A549 (cell line): ENCODE data around the gene TENM3. TPM values are rescaled to one million over a fixed set of nuclear protein-coding genes. Genes with fewer than 3 reads are reported as not detected.

Experiments used
- ATAC-seq, 2 experiments: fragments of 200-7000 bp in 1 of 2; fragments of >200 bp in 1 of 2; cut with Nextera tagmentation in 1 of 2; cut with Tn5 transposase in 1 of 2; 3 replicates each; pipeline versions ENCODE4 v1.8.0 to v1.9.1; 2018 to 2020; ENCODE audit warnings: mild to moderate bottlenecking in 1 of 2, moderate library complexity in 1 of 2
- CTCF ChIA-PET: fragments of 300-600 bp; sonication (Branson Sonifier 250); formaldehyde crosslinking; extraction: SDS; loops from one replicate; lab custom pipeline; 2021; ENCODE audit warnings: antibody characterized with exemption, inconsistent platforms; lab: Yijun Ruan, JAX
- POLR2A ChIA-PET: fragments of 350-600 bp; formaldehyde crosslinking; extraction: SDS; loops from one replicate; lab custom pipeline; 2021; ENCODE audit warnings: antibody characterized with exemption, inconsistent platforms; lab: Yijun Ruan, JAX
- DNase-seq, 2 experiments: peaks; one replicate each; pipeline versions ENCODE4 v3.0.0 to v3.0.0-alpha.2; 2011 to 2016; ENCODE audit warnings: low read depth in 1 of 2, low spot score in 1 of 2
- FAIRE-seq: peaks from 2 replicates; lab custom pipeline; 2011; peaks lifted over from hg19 to GRCh38; lab: Jason Lieb, UNC
- H3K27ac ChIP-seq, 2 experiments: fragments of >200 bp; sonication (Bioruptor Twin); formaldehyde crosslinking; 3 replicates each; pipeline ENCODE4 v1.5.1; 2016 to 2017
- H3K4me1 ChIP-seq: fragments of >200 bp; sonication (Bioruptor Twin); formaldehyde crosslinking; 3 replicates; pipeline ENCODE4 v1.6.1; 2016
- H3K4me2 ChIP-seq: fragments of >200 bp; sonication (Bioruptor Twin); formaldehyde crosslinking; 3 replicates; pipeline ENCODE4 v1.6.1; 2016
- H3K4me3 ChIP-seq: fragments of >200 bp; sonication (Bioruptor Twin); formaldehyde crosslinking; 3 replicates; pipeline ENCODE4 v1.5.1; 2016
- H3K9me3 ChIP-seq: fragments of >200 bp; sonication (Bioruptor Twin); formaldehyde crosslinking; 3 replicates; pipeline ENCODE4 v1.6.1; 2016
- BHLHE40 ChIP-seq: IDR thresholded peaks from 2 replicates; pipeline ENCODE4 v1.6.1; 2012; ENCODE audit warnings: low read depth, low read length, inconsistent platforms
- CEBPB ChIP-seq, 2 experiments: fragments of >200 bp in 1 of 2; sonication (Bioruptor Twin) in 1 of 2; formaldehyde crosslinking in 1 of 2; IDR thresholded peaks; 2 replicates each; pipeline ENCODE4 v1.6.1; 2012 to 2016
- CHD4 ChIP-seq: fragments of 200-600 bp; sonication (generic); IDR thresholded peaks from 2 replicates; pipeline ENCODE4 v1.6.1; 2016; ENCODE audit warnings: antibody characterized with exemption, mild to moderate bottlenecking, borderline replicate concordance
- EHMT2 ChIP-seq: fragments of 200-600 bp; sonication (generic); IDR thresholded peaks from 2 replicates; pipeline ENCODE4 v1.6.1; 2016; ENCODE audit warnings: antibody characterized with exemption, low read depth, mild to moderate bottlenecking, moderate library complexity
- EP300 ChIP-seq, 2 experiments: fragments of >200 bp; sonication (Bioruptor Twin); formaldehyde crosslinking; IDR thresholded peaks; 2 replicates in 1 of 2; 3 replicates in 1 of 2; pipeline ENCODE4 v1.6.1; 2016 to 2017
- ESRRA ChIP-seq: fragments of 150-350 bp; IDR thresholded peaks from 2 replicates; pipeline ENCODE4 v1.6.1; 2014; ENCODE audit warnings: mild to moderate bottlenecking, low read length, borderline replicate concordance
- HEYL ChIP-seq: fragments of 250-450 bp; sonication (Bioruptor Pico); IDR thresholded peaks from 2 replicates; pipeline ENCODE4 v1.8.0; 2021; ENCODE audit warnings: mild to moderate bottlenecking, moderate library complexity
- MAFK ChIP-seq: fragments of 450-650 bp; IDR thresholded peaks from 2 replicates; pipeline ENCODE4 v1.6.1; 2014; ENCODE audit not compliant: partially characterized antibody
- MAZ ChIP-seq: fragments of 150-350 bp; IDR thresholded peaks from 2 replicates; pipeline ENCODE4 v1.6.1; 2014; ENCODE audit warnings: antibody characterized with exemption, low read depth, low read length, borderline replicate concordance
- NR3C1 ChIP-seq: fragments of >200 bp; sonication (Bioruptor Twin); formaldehyde crosslinking; IDR thresholded peaks from 3 replicates; pipeline ENCODE4 v1.6.1; 2017
- RNF2 ChIP-seq: fragments of 200-600 bp; sonication (generic); IDR thresholded peaks from 2 replicates; pipeline ENCODE4 v1.6.1; 2016; ENCODE audit warnings: low read depth, mild to moderate bottlenecking, antibody characterized with exemption, moderate library complexity, borderline replicate concordance
- SMC3 ChIP-seq: fragments of >200 bp; sonication (Bioruptor Twin); formaldehyde crosslinking; IDR thresholded peaks from 3 replicates; pipeline ENCODE4 v1.6.1; 2018; ENCODE audit warnings: inconsistent platforms
- ZC3H11A ChIP-seq: fragments of 450-650 bp; IDR thresholded peaks from 2 replicates; pipeline ENCODE4 v1.6.1; 2014; ENCODE audit warnings: antibody characterized with exemption, mild to moderate bottlenecking
- ZSCAN20 ChIP-seq: fragments of 250-450 bp; sonication (Bioruptor Pico); IDR thresholded peaks from 2 replicates; pipeline ENCODE4 v1.8.0; 2022; ENCODE audit warnings: mild to moderate bottlenecking, moderate library complexity
- WGBS: methylation state at CpG from one replicate; pipeline ENCODE4 v1.1.6; 2017; ENCODE audit errors: missing lambda C conversion rate; 5-methylcytosine and 5-hydroxymethylcytosine counted together
- polyA plus RNA-seq, 4 experiments: library from polyadenylated mRNA; depleted of rRNA in 3 of 4; stranded (reverse); fragments of >200 nt; fragmentation: RNase III in 1 of 4; extraction: RNeasy Plus Mini Kit Qiagen cat#74134 plus additional on column Dnase treatment in 1 of 4; gene quantifications; 2 replicates in 3 of 4; 3 replicates in 1 of 4; pipeline ENCODE4 v1.2.3, GENCODE V29; 2011 to 2017
- TF ChIP-seq, protein P1 (sequence below): fragments of 200-600 bp; sonication (generic); IDR thresholded peaks from 2 replicates; pipeline ENCODE4 v1.6.1; 2016; ENCODE audit warnings: antibody characterized with exemption, mild to moderate bottlenecking, moderate library complexity
- TF ChIP-seq, protein P2 (sequence below): IDR thresholded peaks from 2 replicates; pipeline ENCODE4 v1.6.1; 2012
- TF ChIP-seq, protein P3 (sequence below): fragments of 250-450 bp; sonication (Bioruptor Pico); IDR thresholded peaks from 2 replicates; pipeline ENCODE4 v1.5.0; 2020; ENCODE audit warnings: low read depth, mild to moderate bottlenecking, moderate library complexity
- TF ChIP-seq, protein P4 (sequence below): IDR thresholded peaks from 2 replicates; pipeline ENCODE4 v1.6.1; 2012; ENCODE audit warnings: low read depth, borderline replicate concordance

TENM3 gene
- polyA plus RNA-seq, 2 of the 4 experiments (the other 2 are of a cell fraction), result 2.4 to 7.3 TPM

DNA sequence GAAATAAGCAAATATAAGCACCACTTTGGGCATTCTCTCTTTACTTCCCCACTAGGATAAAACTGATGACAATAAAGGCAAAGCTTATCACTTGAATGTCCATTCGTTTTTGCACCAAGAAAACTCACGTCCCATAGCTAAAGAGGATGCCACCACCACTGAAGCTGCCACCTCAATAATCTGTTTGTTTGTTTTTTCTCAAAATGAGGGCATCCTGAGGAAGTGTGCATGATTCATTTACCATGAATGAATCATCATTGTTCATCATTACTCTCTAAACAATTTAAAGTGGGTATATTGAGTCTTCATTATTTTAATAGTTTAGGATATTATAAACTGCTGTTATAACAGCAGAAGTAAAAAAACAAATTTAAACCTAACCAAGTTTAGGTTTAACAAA, 505.7 kb downstream of the TENM3 start (continued):
- TF ChIP-seq, protein P1, sequence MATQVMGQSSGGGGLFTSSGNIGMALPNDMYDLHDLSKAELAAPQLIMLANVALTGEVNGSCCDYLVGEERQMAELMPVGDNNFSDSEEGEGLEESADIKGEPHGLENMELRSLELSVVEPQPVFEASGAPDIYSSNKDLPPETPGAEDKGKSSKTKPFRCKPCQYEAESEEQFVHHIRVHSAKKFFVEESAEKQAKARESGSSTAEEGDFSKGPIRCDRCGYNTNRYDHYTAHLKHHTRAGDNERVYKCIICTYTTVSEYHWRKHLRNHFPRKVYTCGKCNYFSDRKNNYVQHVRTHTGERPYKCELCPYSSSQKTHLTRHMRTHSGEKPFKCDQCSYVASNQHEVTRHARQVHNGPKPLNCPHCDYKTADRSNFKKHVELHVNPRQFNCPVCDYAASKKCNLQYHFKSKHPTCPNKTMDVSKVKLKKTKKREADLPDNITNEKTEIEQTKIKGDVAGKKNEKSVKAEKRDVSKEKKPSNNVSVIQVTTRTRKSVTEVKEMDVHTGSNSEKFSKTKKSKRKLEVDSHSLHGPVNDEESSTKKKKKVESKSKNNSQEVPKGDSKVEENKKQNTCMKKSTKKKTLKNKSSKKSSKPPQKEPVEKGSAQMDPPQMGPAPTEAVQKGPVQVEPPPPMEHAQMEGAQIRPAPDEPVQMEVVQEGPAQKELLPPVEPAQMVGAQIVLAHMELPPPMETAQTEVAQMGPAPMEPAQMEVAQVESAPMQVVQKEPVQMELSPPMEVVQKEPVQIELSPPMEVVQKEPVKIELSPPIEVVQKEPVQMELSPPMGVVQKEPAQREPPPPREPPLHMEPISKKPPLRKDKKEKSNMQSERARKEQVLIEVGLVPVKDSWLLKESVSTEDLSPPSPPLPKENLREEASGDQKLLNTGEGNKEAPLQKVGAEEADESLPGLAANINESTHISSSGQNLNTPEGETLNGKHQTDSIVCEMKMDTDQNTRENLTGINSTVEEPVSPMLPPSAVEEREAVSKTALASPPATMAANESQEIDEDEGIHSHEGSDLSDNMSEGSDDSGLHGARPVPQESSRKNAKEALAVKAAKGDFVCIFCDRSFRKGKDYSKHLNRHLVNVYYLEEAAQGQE, result no peak
- TF ChIP-seq SMC3, result no peak

DNA sequence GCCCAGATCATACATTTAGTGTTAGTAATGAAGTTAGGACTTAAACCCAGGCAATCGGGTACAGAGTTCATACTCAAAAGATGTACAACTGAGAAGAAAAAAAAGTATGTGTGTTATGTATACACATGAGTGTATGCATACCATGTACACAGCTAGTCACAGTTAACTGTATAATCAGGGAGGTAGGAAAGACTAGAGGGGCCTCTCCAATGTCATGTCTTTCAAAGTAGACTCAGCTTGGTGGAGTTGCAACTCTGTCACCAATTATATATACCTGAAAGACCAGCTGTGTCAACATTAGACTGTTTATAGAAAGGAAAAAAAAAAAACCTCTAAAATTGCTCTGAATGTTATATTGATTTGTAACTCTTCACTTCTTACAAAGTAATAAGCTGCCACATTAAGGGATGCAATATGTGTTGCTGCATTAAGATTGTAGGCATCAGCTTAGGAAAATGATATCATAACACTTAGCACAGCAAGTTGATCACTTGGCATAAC, 506.5 kb downstream of the TENM3 start:
- no peaks in the 10 kb centered on the region for H3K4me1 ChIP-seq
- 38% methylated on average over 1 of the region's 1 CpG for WGBS
- H3K27ac ChIP-seq, result no peak overlapping the region
- POLR2A ChIA-PET, result no interaction called here
- no peak overlapping the region for H3K4me3 ChIP-seq
- H3K4me2 ChIP-seq, result no peak overlapping the region
- TF ChIP-seq HEYL (CRISPR knock-in tag), result no peak
- no peak for TF ChIP-seq EHMT2
- TF ChIP-seq EP300 (IDR thresholded peaks at IDR 0.05), result no peak
- no peak for TF ChIP-seq RNF2
- no peak for TF ChIP-seq CEBPB (IDR thresholded peaks at IDR 0.05)
- TF ChIP-seq ZSCAN20 (CRISPR knock-in tag), result no peak
- TF ChIP-seq MAFK, result no peak
- TF ChIP-seq BHLHE40, result no peak
- TF ChIP-seq CHD4, result no peak
- TF ChIP-seq ESRRA, result no peak
- TF ChIP-seq, protein P1, result no peak
- no peak for TF ChIP-seq MAZ
- TF ChIP-seq NR3C1, result no peak
- TF ChIP-seq, protein P2, sequence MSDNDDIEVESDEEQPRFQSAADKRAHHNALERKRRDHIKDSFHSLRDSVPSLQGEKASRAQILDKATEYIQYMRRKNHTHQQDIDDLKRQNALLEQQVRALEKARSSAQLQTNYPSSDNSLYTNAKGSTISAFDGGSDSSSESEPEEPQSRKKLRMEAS, result no peak
- TF ChIP-seq, all 56 proteins: peak for 0
- CTCF ChIA-PET, result interaction anchor here (0.6 kb wide), 1 partner anchor 934 kb away, joined by 3 read pairs; no protein-coding TSS in a partner anchor
- H3K9me3 ChIP-seq, result peaks cover 5% of the 10 kb centered on the region; the same call in 2 of the 3 replicates
- ATAC-seq (no peak), FAIRE-seq (no peak), DNase-seq (no peak)

DNA sequence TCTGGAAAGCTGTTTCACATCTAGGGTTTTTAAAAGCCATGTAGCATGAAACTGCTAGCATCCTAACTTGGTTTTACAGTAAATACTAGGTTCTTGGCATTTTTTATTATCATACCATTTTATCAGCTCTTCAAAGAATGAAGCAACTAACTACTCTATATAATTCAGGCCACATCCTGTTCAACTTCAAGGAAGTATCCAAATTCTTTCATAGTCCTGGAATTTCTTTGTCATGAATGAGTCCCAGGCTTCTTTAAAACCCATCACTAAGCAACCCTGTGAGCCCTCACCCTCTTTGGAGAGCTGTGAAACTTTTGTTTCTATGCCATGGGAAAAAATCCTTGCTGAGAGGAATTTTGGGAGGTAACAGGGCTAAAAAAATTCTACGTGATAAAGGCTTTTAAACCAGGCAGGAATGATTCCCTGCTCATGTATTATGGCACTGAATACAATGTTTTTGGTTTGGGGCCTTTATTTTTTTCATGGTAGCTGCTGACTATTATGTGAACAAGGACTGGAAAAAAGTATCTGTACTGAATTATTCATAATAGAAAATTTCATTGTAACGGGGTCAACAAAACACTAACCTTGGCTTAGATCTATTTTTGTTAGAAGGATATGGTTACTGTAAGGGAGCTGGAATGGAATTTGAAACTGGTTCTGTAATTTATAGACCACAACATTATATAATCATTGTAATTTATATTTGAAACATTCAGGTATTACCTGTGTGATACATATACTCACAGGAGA, 509.1 kb downstream of the TENM3 start:
- Histone ChIP-seq H3K27ac (no peak overlapping the region), H3K4me3 (no peak overlapping the region), H3K4me1 (no peaks in the 10 kb centered on the region), H3K9me3 (no peaks in the 10 kb centered on the region), H3K4me2 (no peak overlapping the region)
- WGBS, result 28% methylated on average over 2 of the region's 2 CpGs
- DNase-seq, result no peak
- FAIRE-seq, result no peak
- no peak for ATAC-seq
- ChIA-PET POLR2A (no interaction called here), CTCF (no interaction called here)
- TF ChIP-seq ZC3H11A (no peak), MAZ (no peak)
- TF ChIP-seq, protein P3, sequence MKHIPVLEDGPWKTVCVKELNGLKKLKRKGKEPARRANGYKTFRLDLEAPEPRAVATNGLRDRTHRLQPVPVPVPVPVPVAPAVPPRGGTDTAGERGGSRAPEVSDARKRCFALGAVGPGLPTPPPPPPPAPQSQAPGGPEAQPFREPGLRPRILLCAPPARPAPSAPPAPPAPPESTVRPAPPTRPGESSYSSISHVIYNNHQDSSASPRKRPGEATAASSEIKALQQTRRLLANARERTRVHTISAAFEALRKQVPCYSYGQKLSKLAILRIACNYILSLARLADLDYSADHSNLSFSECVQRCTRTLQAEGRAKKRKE (CRISPR knock-in tag), result no peak
- TF ChIP-seq, protein P4, sequence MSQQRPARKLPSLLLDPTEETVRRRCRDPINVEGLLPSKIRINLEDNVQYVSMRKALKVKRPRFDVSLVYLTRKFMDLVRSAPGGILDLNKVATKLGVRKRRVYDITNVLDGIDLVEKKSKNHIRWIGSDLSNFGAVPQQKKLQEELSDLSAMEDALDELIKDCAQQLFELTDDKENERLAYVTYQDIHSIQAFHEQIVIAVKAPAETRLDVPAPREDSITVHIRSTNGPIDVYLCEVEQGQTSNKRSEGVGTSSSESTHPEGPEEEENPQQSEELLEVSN, result no peak
